Measurements from ENCODE around the gene EPN3.

EPN3 gene

DNA sequence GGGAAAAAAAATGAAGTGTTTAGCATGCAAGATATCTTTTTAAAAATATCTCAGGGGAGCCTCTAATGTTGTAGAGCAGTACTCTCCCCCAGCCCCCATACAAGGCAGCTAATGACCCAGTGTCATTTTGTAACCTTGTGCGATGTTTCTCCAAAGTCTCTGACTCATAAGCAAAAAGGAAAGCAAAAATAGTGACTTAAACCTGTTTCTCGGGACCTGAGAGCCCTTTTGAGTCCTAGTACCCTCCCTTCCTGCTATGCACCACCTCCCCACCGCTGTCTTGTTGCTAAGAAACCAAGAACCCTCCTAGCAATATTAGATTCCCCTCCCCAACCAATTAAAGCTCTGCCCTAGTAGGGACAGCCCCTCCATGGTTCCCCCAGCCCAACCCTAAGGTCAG, 21.5 kb upstream of the EPN3 start:
- DNase-seq (ENCODE audit: low read depth, low spot score), result no peak

DNA sequence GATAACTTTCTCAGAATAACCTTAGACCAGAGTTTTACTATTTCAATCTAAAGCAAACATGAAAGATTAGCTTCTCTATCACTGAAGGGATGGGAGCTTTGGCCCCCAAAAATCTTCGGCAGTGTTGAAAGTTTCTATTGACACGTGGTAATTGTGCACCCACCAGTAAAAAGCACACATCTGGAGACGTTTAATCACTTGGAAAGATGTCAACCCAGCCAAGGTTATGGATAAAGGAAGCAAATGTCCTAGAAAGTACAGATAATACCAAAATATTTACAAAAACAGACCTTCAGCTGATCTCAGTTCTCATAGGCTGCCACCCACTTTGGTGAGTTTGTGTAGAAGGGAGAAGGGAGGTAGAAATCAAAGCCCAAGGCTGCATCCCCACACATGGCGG, 19.0 kb upstream of the EPN3 start:
- DNase-seq (ENCODE audit: low read depth, low spot score), result no peak

DNA sequence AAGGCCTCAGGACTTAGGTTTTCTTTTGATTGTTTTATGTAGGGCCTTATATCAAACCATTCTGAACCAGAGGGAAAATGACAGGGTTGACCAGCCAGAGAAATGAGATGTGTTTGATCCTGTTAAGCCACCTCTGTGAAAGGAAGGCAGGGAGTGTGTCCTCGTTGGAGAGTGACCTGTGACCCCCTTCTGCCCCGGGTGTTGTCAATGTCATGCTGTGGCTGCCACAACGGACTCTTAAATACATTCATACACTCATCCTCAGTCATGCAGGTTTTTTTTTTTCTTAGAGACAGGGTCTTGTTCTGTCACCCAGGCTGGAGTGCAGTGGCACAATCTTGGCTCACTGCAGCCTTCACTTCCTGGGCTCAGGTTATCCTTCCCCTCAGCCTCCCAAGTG, 18.1 kb upstream of the EPN3 start:
- no peak for DNase-seq (ENCODE audit: low read depth, low spot score)

DNA sequence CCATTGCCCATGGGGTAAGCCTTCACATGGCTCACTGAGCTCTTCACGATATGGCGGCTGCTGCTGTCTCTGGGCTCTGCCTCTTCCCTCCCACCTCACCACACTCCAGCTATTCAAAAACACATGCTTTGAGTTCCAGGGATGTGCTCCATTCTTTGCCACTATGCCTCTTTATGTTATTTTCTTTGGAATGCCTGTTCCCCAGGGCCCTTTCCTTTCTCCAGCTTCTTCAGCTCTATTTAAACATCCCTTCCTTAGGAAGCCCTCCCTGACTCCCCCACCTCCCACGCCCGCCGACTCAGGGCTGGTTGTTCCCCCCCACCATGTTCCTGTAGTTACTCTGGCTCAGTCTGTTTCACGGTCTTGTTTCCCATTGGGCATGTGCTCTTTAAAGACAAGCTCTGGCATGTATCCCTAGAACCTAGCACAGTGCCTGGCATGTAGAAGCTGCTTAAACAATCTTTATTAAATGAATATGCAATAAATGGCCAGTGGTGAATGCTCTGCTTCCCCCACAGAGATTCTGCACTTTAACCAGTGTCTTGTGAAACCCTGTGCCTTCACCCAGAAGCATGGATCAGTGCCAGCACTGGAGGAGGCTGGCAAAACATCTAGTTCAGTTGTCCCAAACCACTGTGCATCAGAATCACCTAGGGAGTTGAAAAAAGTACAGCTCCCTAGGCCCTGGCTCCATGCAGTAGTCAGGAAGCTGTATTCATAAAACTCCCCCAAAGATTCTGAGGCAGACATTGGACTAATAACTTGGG, 17.4 kb upstream of the EPN3 start:
- no peak for DNase-seq (ENCODE audit: low read depth, low spot score)

DNA sequence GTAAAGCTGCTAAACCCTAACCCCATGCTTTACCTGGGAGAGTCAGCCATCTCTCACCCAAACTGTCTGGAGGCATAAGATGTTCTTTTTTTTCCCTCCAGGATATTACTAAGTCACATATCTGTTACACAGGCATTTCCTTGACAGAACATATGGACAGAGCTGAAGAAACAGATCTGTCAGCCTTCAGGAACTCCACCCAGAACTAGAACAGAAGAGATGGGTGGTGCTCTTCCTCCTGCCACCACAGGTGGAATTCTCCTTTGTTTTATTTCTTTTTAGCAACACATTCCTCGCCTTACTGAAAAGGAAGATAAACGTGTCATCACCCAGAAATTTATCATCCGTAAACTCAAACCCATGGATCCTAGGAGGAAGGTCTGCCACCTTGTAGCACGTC, 15.5 kb upstream of the EPN3 start:
- DNase-seq (ENCODE audit: low read depth, low spot score), result no peak

DNA sequence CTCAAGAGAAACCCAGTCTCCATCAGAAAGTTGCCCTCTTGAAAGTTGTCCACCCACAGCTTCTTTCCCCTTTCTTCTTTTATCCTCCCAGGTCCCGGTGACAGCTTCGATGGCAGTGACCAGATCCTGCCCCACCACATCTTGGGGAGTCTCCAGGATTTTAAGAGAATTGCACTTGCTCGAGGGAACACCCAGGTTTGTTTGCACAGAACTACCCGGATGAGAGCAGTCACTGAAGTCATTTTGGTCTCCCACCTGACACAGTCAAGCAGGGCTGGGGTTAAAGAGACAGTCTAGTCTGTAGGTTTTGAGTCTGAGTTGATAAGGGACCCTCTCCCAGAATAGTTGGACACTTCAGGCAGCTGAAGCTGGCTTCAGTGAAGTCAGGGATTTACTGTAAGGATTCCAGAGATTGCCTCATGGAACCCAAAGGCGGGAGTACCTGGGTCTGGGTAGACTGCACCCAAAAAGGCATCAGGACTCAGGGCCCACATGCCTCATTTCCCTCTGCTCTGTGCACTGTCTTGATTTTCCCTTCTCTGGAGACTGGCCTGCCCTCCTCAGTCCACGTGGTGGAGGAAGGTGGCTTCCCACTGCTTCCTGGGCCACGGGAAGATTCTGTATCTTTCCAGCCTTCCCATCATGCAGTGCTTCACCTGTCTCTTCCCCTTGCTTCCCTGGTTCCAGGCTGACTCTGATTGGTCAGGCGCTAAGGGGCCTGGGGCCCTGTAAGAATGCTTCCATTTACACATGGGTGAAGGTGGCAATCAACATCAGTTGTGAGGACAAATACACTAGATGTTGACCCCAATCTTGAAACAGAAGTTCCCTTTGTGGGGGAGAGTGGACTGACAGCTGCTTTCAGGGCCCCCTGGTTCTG, 14.8 kb upstream of the EPN3 start:
- DNase-seq (ENCODE audit: low read depth, low spot score), result no peak

- DNase-seq (ENCODE audit: low read depth, low spot score), result no peak
These were observed 14.0 kb upstream of the EPN3 start for GRCh38 chr17:50518384-50519023.

DNA sequence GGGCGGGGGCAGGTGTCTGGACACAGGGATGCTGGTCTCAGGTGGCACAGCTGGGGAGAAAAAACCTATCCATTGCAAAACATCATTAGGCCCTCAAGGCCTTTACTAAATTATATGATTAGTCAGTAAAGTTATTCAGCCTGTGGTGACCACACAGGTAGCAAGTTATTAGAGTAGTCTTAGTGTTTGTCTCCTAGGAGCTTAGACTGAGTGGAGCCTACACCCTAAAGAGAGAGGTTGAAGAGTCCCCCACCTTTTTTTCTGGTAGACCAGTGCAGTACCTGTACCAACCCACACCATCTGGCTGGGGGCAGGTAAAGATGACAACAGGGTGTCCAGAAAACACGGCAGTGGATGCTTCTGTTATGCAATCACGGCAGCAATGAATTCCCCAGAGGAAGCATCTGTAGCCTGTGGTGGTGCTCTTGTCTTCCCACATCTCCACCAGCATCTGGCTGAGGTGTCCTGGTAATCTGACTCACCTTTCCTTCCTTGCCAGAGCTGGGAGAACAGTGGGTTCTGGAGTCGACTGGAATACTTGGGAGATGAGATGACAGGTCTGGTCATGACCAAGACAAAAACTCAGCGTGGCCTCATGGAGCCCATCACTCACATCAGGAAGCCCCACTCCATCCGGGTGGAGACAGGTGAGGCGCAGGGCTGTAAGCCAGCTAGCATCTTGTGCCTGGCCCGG, 13.2 kb upstream of the EPN3 start:
- no peak for DNase-seq (ENCODE audit: low read depth, low spot score)

GRCh38 chr17:50520483-50520882, 12.1 kb upstream of the EPN3 start:
- DNase-seq (ENCODE audit: low read depth, low spot score), result no peak

DNA sequence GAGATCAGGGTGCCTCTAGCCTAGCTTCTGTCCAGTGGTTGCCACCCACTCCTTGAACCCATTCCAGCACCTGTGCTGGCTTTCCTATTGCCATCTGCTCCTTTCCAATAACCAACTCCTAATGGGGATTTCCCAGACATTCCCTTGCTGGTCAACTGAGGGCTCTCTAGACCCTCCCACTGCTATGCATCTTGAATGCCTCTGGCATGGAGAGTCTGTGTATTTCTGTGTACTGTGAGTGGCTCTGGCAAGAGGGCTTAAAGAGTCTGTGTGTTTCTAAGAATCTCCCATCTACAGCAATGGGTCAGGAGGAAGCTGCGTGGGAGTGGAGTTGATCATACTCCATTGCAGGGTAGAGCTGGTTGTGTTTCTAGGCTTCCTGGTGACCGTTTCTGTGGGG, 11.0 kb upstream of the EPN3 start:
- DNase-seq (ENCODE audit: low read depth, low spot score), result no peak

DNA sequence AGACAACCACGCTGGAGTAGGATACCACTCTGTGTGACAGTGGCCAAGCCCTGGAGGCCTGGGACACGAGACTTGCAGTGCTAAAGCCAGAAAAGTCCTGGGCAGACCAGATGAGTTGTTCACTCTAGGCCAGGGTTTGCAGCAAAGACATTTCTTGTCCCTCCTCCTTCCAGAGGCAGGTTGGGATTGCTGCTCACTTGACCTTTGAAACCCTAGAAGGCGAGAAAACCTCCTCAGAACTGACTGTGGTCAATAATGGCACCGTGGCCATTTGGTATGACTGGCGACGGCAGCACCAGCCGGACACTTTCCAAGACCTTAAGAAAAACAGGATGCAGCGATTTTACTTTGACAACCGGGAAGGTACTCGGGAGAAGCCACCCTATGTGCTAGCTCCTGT, 9.8 kb upstream of the EPN3 start:
- DNase-seq (ENCODE audit: low read depth, low spot score), result no peak

- no peak for DNase-seq (ENCODE audit: low read depth, low spot score)
These were observed 9.3 kb upstream of the EPN3 start for GRCh38 chr17:50523208-50523607.

GRCh38 chr17:50524838-50525237, 7.7 kb upstream of the EPN3 start:
- DNase-seq (ENCODE audit: low read depth, low spot score), result no peak

GRCh38 chr17:50527155-50527762, 5.3 kb upstream of the EPN3 start:
- DNase-seq (ENCODE audit: low read depth, low spot score), result no peak

DNA sequence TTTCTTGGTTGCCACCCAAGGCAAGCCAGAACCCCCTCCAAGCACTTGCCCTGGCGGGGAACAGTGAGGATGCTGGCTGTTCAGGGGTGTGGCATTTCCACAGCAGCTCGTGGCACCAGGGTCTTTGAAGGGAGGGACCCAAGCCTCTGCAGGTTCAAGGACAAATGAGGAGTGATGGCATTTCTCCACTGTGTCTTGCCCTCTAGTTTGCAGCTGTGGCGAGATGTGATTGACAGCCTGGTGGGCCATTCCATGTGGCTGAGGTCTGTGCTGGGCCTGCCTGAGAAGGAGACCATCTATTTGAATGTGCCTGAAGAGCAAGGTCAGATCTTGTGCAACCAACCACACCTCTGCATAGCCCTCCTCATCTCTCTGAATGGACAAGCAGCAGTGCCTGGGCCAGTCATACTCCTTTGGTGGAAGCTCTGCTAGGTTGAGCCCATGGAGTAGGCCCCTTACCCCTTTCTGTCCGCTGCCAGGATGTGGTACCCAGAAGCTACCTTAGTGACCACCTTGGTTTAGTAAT, 4.5 kb upstream of the EPN3 start:
- DNase-seq (ENCODE audit: low read depth, low spot score), result no peak

GRCh38 chr17:50529849-50530248, 2.7 kb upstream of the EPN3 start:
- DNase-seq (ENCODE audit: low read depth, low spot score), result no peak

DNA sequence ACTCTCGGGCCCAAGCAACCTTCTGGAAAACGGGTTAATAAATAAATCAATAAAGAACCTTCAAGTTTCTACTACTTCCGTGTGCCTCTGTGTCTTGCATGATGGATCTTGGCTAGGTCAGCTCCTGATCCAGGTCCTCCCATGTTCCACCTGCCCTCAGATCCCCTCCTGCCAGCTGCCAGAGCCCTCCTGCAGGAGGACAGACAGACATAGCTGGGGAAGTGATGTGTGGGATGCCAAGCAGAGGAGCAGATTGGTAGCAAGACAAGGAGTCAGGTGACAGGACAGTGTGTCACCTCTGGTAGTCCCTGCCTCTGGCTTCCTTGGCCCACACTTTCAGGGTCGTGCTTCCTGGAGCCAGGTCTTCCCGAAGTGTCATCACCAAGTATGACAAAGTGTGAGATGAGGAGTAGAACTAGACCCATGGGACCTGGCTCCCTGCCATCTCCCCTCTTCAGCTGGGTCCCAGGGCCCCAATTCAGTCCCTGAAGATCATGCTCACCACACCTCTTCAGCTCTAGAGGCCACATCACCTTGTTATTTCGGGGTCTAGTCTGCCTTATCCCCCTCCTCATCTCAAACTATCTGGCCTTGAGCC, 1.0 kb upstream of the EPN3 start:
- DNase-seq (ENCODE audit: low read depth, low spot score), result no peak

DNA sequence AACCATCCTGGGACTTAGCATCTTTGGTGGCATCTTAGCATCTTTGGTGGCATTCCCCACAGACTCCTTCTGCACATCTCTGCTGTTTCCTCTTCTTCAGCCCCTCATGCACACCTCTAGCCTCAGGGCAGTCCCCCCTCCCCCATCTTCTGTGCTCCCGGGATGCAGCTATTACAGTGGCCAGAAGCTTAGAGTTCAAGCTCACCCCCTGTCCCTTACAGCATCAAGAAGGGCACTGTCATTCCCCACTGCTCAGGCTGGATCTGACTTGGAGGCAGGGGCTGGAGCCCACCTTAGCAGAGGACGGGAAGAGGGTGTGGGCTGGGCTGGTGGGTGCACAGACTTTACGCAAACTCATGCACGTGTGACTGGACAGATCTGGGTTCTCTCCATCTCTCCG, 650 bp downstream of the EPN3 start:
- DNase-seq (ENCODE audit: low read depth, low spot score), result no peak

GRCh38 chr17:50533720-50534148, 1.2 kb downstream of the EPN3 start:
- no peak for DNase-seq (ENCODE audit: low read depth, low spot score)

- no peak for DNase-seq (ENCODE audit: low read depth, low spot score)
These were observed 1.9 kb downstream of the EPN3 start for GRCh38 chr17:50534222-50534978.
